Activated CD4-positive, alpha-beta T cell treated with anti-CD3 and anti-CD28 coated beads for 36 hours (primary cell): ENCODE results near the gene BRINP1. TPM values are rescaled to one million over a fixed set of nuclear protein-coding genes. Genes with fewer than 3 reads are reported as not detected.

Experiments
- ATAC-seq: fragments of 200-7000 bp; cut with Tn5 transposase; one replicate; pipeline ENCODE4 v1.10.0; 2021; ENCODE audit warnings: mild to moderate bottlenecking, moderate library complexity
- CTCF ChIA-PET: fragments of 350-600 bp; sonication (Branson Sonifier 250); formaldehyde crosslinking; loops from one replicate; lab custom pipeline; 2021; ENCODE audit warnings: antibody characterized with exemption; lab: Charles Lee
- POLR2A ChIA-PET: fragments of 350-600 bp; sonication (Branson Sonifier 250); formaldehyde crosslinking; loops from one replicate; lab custom pipeline; 2021; ENCODE audit warnings: antibody characterized with exemption, inconsistent platforms; lab: Charles Lee
- DNase-seq: peaks from one replicate; pipeline ENCODE4 v3.0.0-alpha.2; 2020
- H3K27ac Mint-ChIP-seq: one replicate; pipeline ENCODE4 v1.8.0; 2021; ENCODE audit warnings: mixed read lengths
- H3K27me3 Mint-ChIP-seq: one replicate; pipeline ENCODE4 v1.8.0; 2021; ENCODE audit warnings: mixed read lengths
- H3K36me3 Mint-ChIP-seq: one replicate; pipeline ENCODE4 v1.8.0; 2021; ENCODE audit warnings: low read depth, mixed read lengths
- H3K4me1 Mint-ChIP-seq: one replicate; pipeline ENCODE4 v1.8.0; 2021; ENCODE audit warnings: mixed read lengths
- H3K4me3 Mint-ChIP-seq: one replicate; pipeline ENCODE4 v1.8.0; 2021; ENCODE audit warnings: mild to moderate bottlenecking, moderate library complexity, mixed read lengths
- H3K9me3 Mint-ChIP-seq: one replicate; pipeline ENCODE4 v1.8.0; 2021; ENCODE audit warnings: low read depth, mixed read lengths
- intact Hi-C, 2 experiments: fragments of 100-400 bp; cut with DNase I in 1 of 2; cut with micrococcal nuclease in 1 of 2; formaldehyde crosslinking; loops; one replicate each; pipeline versions ENCODE4 v1.14.2 to v1.15.1; 2022 to 2024; cut with DNase I, micrococcal nuclease
- total RNA-seq, 2 experiments: library from RNA; stranded (reverse); gene quantifications; one replicate each; pipeline ENCODE4 v1.2.3, GENCODE V29; 2021

The BRINP1 gene
- total RNA-seq, 2 experiments from 2014 or later, result not detected

DNA sequence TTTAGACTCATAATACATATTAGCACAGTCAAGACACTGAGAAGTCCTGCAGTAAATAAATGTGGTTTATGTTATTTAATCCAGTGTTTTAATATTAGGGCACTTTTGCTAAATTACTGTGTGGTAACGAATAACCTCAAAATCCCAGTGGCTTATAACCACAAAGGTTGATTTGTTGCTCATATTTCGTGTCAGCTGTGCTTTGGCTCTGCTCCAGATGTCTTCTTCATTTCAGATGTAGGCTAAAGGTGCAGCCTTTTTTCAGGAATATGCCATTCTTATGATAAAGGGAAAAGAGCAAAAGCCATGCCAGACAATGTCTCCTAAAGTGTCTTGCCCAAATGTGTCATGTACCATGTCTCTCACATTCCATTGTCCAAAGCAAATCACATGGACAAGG lies 144.8 kb downstream of the BRINP1 start:
- no peaks in the 10 kb centered on the region for H3K4me1 Mint-ChIP-seq
- no peak overlapping the region for H3K27ac Mint-ChIP-seq
- no peaks in the 10 kb centered on the region for H3K9me3 Mint-ChIP-seq
- POLR2A ChIA-PET, result no interaction called here
- intact Hi-C loops, result no loop called here
- DNase-seq (no peak), ATAC-seq (no peak)
- no peaks in the 10 kb centered on the region for H3K36me3 Mint-ChIP-seq
- no peaks in the 10 kb centered on the region for H3K27me3 Mint-ChIP-seq
- H3K4me3 Mint-ChIP-seq, result no peak overlapping the region
- CTCF ChIA-PET, result no interaction called here

DNA sequence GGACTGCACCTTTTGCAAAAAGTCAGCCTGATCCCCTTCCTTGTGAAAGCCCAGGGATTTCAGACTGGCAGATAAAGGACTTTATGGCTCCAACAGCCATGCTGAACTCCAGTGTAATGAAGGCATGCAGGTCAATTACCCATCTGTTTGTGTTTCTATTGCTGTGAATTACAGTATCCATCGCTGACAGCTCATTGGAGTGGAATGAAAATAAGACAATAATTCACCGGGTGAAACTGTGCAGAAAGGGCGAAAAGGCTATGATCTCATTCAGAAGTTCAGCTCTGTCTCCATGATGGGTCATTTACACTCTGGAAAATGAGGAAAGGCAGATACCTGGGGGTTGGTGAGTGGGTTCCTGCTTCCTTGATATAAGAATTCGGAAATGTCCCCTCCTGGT lies 148.0 kb downstream of the BRINP1 start:
- CTCF ChIA-PET, result interaction anchor here (0.6 kb wide), 1 partner anchor 142 kb away, joined by 3 read pairs; no protein-coding TSS in a partner anchor
- DNase-seq, result no peak
- no peak for ATAC-seq
- Mint-ChIP-seq H3K4me1 (no peaks in the 10 kb centered on the region), H3K27me3 (no peaks in the 10 kb centered on the region), H3K4me3 (no peak overlapping the region), H3K27ac (no peak overlapping the region), H3K36me3 (no peaks in the 10 kb centered on the region), H3K9me3 (peaks cover 3% of the 10 kb centered on the region)
- intact Hi-C loops, result no loop called here
- POLR2A ChIA-PET, result no interaction called here

DNA sequence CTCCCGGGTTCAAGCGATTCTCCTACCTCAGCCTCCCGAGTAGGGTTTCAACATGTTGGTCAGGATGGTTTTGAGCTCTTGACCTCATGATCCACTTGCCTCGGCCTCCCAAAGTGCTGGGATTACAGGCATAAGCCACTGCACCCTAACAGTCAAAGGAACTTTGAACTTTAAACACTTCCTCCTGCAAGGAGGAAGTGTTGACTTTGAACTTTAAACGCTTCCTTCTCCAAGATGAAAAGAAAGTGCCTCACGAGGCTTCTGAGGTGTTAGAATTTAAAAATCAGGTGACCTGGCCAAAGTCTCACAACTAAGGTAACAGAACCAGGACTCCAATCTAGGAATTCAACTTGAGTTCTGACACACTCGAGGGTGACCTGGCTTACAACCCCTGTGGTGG lies 150.9 kb downstream of the BRINP1 start:
- intact Hi-C loops, result no loop called here
- ChIA-PET POLR2A (no interaction called here), CTCF (no interaction called here)
- Mint-ChIP-seq H3K4me1 (no peaks in the 10 kb centered on the region), H3K36me3 (no peaks in the 10 kb centered on the region), H3K9me3 (peaks cover 3% of the 10 kb centered on the region), H3K27ac (no peak overlapping the region), H3K27me3 (no peaks in the 10 kb centered on the region), H3K4me3 (no peak overlapping the region)
- DNase-seq (no peak), ATAC-seq (no peak)

DNA sequence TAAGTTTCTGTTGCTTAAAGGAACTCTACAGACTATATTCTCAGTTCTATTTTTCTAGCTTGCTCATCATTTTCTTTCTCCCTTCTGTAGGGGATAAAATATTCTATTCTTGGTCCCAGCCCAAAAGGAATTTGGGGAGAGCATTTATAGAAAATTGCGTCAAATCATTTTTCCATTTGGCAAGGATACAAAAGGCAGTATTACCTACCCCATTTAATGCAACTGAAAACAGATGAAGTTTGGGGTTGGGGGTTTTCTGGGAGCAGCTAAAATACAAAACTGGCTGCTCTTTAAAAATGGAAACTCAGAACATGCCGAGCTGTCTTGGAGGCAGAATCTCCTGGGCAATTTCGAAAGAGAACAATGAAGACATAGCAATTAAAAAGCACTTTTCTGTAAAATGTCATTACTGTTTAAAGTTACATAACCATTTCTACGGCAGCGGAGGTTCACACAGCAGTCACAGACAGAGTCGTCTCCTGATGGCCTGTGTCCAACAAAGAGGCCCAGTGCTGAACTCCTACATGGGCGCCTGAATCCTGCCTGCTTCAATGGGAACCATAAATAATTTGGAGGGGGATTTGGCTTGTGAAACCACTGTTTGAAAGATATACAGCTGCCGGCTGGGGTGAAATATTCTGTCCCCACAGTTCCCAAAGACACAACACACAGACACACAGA lies 152.4 kb downstream of the BRINP1 start:
- intact Hi-C loops, result no loop called here

DNA sequence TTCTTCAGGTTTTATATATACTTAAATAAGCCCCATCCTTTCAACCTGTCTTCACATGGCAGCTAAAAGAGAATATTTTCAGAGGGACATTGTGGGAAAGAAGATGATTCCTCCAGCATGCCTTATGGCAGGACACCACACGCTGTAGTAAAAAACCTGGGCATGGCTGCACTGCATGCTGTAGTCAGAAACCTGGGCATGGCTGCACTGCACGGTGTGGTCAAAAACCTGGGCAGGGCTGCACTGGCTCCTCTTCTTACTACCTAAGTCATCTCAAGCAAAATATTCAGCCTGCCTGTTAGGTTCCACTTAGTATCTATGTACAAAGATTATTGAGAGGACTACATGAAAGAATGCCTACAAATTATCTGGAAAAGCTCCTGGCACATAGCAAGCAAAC lies 153.6 kb downstream of the BRINP1 start:
- Mint-ChIP-seq H3K27ac (no peak overlapping the region), H3K27me3 (no peaks in the 10 kb centered on the region), H3K4me3 (no peak overlapping the region), H3K9me3 (peaks cover 3% of the 10 kb centered on the region), H3K4me1 (no peaks in the 10 kb centered on the region), H3K36me3 (no peaks in the 10 kb centered on the region)
- ATAC-seq (no peak), DNase-seq (no peak)
- intact Hi-C loops, result no loop called here
- ChIA-PET CTCF (no interaction called here), POLR2A (no interaction called here)

More for the DNA sequence above, 152.4 kb downstream of the BRINP1 start:
- no peak overlapping the region for H3K4me3 Mint-ChIP-seq
- ATAC-seq (no peak), DNase-seq (no peak)
- no peaks in the 10 kb centered on the region for H3K4me1 Mint-ChIP-seq
- H3K36me3 Mint-ChIP-seq, result no peaks in the 10 kb centered on the region
- H3K27ac Mint-ChIP-seq, result no peak overlapping the region
- H3K9me3 Mint-ChIP-seq, result peaks cover 3% of the 10 kb centered on the region
- ChIA-PET POLR2A (no interaction called here), CTCF (no interaction called here)
- H3K27me3 Mint-ChIP-seq, result no peaks in the 10 kb centered on the region

DNA sequence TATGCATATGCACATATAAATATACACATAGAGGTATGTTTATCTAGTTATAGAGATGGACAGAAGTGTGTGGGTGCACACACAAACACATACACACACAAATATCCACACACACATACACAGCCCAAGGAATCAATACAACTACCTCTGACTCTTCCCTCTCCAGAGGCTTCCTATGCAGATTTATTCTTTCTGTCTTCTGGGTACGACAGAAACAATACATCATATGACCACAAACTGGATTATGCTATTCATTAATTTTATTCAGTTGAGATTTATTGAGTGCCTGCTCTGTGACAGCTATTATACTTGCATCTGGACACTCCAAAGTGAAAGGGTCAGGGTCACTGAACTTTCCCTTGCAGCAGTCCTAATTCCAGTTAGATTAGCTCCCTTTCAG lies 155.8 kb downstream of the BRINP1 start:
- intact Hi-C loops, result no loop called here
- POLR2A ChIA-PET, result no interaction called here
- H3K36me3 Mint-ChIP-seq, result no peaks in the 10 kb centered on the region

DNA sequence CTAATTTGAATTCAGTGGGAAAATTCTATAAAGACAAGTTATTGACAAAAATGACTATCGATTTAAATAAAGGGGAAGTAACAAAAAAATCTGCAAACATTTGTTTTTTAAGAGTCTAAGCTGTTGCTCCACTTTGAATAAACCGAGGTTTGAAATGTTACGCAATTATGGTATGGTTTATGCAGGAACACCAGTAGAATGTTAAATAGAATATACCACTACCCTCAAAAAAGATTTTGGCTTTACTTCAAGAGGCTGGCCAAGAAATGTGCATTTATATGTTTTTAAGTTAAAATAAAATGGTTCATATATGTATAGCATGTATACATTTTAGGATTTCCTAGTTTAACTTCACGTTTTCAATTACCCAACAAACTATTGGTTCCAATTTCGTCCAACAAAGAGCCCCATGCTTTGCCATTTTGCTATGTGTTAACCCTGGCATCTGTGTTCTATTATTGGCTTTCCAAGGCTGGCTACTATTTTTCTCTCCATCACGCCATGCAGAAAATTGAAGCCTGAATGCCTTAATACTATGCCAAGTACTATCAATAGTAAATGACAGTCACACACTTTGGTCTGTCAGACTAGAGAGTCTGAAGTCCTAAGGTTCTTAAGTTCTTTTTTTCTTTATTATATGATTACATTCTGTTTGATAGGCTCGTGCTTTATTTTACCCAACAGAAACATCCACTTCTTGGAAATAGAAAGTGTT lies 171.2 kb downstream of the BRINP1 start:
- no peak overlapping the region for H3K4me3 Mint-ChIP-seq
- H3K36me3 Mint-ChIP-seq, result no peaks in the 10 kb centered on the region
- no peak overlapping the region for H3K27ac Mint-ChIP-seq
- H3K27me3 Mint-ChIP-seq, result no peaks in the 10 kb centered on the region
- DNase-seq, result no peak
- ChIA-PET CTCF (no interaction called here), POLR2A (no interaction called here)
- no peak for ATAC-seq
- no peaks in the 10 kb centered on the region for H3K9me3 Mint-ChIP-seq
- intact Hi-C loops, result no loop called here
- H3K4me1 Mint-ChIP-seq, result no peaks in the 10 kb centered on the region

More for the DNA sequence above, 155.8 kb downstream of the BRINP1 start:
- Mint-ChIP-seq H3K27me3 (no peaks in the 10 kb centered on the region), H3K27ac (no peak overlapping the region), H3K4me1 (no peaks in the 10 kb centered on the region), H3K9me3 (no peaks in the 10 kb centered on the region), H3K4me3 (no peak overlapping the region)
- CTCF ChIA-PET, result no interaction called here
- DNase-seq (no peak), ATAC-seq (no peak)

DNA sequence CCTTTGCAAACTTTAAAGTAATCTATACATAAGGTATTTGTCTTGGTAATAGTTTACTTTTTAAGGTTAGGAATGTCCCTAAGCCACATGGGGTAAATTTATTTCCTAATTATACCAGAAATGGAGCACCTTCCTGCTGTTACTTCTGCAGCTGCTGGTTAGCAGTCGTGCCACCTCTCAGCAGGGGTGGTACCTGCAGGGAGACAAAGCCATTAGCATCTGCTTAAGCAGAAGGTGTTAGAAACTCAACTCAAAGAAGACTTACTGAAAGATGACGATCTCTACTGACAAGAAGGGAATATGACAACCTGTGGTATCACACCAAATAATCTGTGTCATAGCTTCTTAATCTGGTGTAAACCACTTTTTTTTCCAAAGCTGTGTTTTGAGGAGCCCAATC lies 173.7 kb downstream of the BRINP1 start:
- Mint-ChIP-seq H3K4me1 (no peaks in the 10 kb centered on the region), H3K9me3 (no peaks in the 10 kb centered on the region), H3K4me3 (no peak overlapping the region), H3K27ac (no peak overlapping the region), H3K36me3 (no peaks in the 10 kb centered on the region), H3K27me3 (no peaks in the 10 kb centered on the region)
- intact Hi-C loops, result no loop called here
- ATAC-seq (no peak), DNase-seq (no peak)
- ChIA-PET CTCF (no interaction called here), POLR2A (no interaction called here)

DNA sequence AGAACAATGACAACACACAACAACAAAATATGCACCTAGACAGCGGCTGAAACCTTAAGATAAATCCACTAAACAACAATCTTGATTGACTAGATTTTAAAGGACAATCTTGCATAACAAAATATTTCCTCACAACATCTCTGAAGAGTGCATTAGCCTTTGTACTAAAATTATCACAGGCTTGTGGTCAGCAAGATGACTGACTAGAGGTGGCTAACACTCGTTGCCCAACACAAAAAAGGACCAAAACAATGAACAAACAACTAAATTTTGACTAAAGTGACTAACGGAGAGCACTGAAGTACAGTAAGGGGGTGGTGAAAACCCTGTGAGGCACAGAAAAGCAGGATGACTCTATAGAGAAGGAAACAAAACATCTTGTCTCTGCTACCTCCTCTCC lies 183.9 kb downstream of the BRINP1 start:
- no peak for ATAC-seq
- Mint-ChIP-seq H3K9me3 (peaks cover 6% of the 10 kb centered on the region), H3K4me3 (no peak overlapping the region), H3K27ac (no peak overlapping the region), H3K4me1 (no peaks in the 10 kb centered on the region), H3K27me3 (no peaks in the 10 kb centered on the region), H3K36me3 (no peaks in the 10 kb centered on the region)
- intact Hi-C loops, result no loop called here
- DNase-seq, result no peak
- ChIA-PET CTCF (no interaction called here), POLR2A (no interaction called here)

DNA sequence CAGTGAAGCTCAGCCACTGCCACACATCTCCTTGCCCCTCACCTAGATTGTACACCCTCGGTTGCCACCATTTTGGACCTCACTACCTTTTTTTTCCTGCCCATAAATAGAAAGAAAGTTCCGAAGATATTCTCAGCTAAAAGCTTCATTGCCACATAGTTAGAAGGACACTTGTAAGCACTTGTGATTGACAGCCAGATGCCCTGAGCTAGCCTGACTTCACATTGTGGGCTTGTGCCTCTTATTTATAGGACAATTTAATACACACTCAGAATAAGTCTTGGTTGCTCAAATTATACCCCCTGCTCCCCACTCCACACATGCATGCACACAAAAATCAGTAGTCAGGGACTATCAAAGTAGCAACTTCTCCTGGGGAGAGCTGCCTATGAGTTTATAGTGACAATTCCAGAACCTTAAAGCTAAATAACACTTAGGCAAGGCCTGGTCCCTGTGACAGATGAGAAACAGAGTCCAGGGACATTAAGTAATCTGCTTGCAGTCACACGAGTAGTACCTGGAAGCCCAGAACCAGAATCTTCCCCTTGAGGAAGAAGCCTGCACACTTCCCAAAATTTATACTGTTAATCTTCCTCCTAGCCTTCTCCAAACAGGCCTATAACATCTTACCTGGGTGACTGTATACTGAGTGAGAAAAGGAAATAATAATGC lies 184.8 kb downstream of the BRINP1 start:
- POLR2A ChIA-PET, result no interaction called here

DNA sequence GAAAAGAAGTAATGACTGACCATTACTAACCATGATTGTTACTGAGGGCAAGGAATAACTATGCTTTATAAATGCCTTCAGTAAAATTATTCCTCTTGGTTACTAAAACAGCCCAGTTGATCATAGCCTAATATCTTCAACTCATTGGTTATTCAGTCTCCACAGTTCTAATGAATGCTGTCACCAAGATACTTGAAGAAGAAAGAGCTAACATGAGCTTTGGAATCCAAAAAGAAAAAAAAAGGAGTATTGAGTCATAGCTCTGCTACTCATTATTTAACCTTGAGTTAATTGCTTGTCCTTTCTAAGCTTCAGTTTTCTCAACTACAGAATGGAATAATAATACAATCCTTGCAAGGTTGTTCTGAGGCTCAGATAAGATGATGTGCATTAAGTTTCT lies 187.7 kb downstream of the BRINP1 start:
- Mint-ChIP-seq H3K27ac (no peak overlapping the region), H3K4me3 (no peak overlapping the region), H3K27me3 (no peaks in the 10 kb centered on the region), H3K9me3 (peaks cover under 1% of the 10 kb centered on the region), H3K4me1 (no peaks in the 10 kb centered on the region), H3K36me3 (no peaks in the 10 kb centered on the region)
- ATAC-seq (no peak), DNase-seq (no peak)
- CTCF ChIA-PET, result no interaction called here
- POLR2A ChIA-PET, result no interaction called here
- intact Hi-C loops, result no loop called here

More for the DNA sequence above, 184.8 kb downstream of the BRINP1 start:
- DNase-seq (no peak), ATAC-seq (no peak)
- Mint-ChIP-seq H3K4me1 (no peaks in the 10 kb centered on the region), H3K27me3 (no peaks in the 10 kb centered on the region), H3K27ac (no peak overlapping the region), H3K9me3 (peaks cover 6% of the 10 kb centered on the region), H3K4me3 (no peak overlapping the region), H3K36me3 (no peaks in the 10 kb centered on the region)
- intact Hi-C loops, result no loop called here
- CTCF ChIA-PET, result no interaction called here

DNA sequence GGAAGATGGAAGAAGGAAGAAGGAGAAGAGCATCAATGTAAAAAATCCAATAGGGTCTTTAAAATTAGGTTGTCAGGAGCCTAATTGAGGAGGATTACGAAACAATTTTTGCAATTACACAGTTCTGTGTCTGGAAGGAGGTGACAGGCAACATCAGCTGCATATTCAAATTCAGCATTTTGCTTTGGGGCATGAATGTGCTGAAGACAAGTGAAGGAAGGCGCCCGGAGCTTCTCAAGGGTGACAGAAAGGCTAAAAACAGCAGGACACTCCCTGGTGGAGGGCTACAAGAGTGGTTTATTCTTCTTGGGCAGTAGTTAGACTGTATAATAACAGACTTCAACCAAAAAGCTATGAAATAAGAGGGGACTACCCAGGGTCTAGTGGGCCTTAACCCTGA lies 188.3 kb downstream of the BRINP1 start:
- Mint-ChIP-seq H3K4me1 (no peaks in the 10 kb centered on the region), H3K27ac (no peak overlapping the region), H3K9me3 (no peaks in the 10 kb centered on the region), H3K36me3 (no peaks in the 10 kb centered on the region), H3K27me3 (no peaks in the 10 kb centered on the region), H3K4me3 (no peak overlapping the region)
- DNase-seq (no peak), ATAC-seq (no peak)
- ChIA-PET POLR2A (no interaction called here), CTCF (no interaction called here)
- intact Hi-C loops, result no loop called here
